NOMO-1 treated with DMSO at 0.1 percent for 48 hours (cell line): ENCODE data around the gene KLK2.

Source experiments
- DNase-seq: peaks from one replicate; lab custom pipeline; 2025; ENCODE audit not compliant: unreplicated experiment; lab: John Stamatoyannopoulos, UW

KLK2 gene

GRCh38 chr19:50844296-50844935, 28.8 kb upstream of the KLK2 start:
- no peak for DNase-seq

- no peak for DNase-seq
Measured at GRCh38 chr19:50850738-50851137, 22.5 kb upstream of the KLK2 start.

GRCh38 chr19:50851620-50852019, 21.6 kb upstream of the KLK2 start:
- no peak for DNase-seq

- no peak for DNase-seq
Measured at GRCh38 chr19:50854636-50855410, 18.4 kb upstream of the KLK2 start, which contains the start of gene KLK3. Gene KLK3, plus strand, starts transcription at chr19:50854915. Its CDS starts 41 bp downstream, at chr19:50854956.

- DNase-seq: no peak
Measured at GRCh38 chr19:50857366-50857765, 15.9 kb upstream of the KLK2 start.

- DNase-seq: no peak
Measured at GRCh38 chr19:50858886-50859285, 14.4 kb upstream of the KLK2 start.

- DNase-seq: no peak
Measured at GRCh38 chr19:50859849-50860248, 13.4 kb upstream of the KLK2 start.

GRCh38 chr19:50861010-50861409, 12.2 kb upstream of the KLK2 start:
- DNase-seq: no peak

GRCh38 chr19:50861496-50862286, 11.5 kb upstream of the KLK2 start:
- DNase-seq: no peak

- DNase-seq: no peak
Measured at GRCh38 chr19:50869479-50869878, 3.8 kb upstream of the KLK2 start.

GRCh38 chr19:50870417-50871089, 2.7 kb upstream of the KLK2 start:
- DNase-seq: no peak

GRCh38 chr19:50874211-50874610, 972 bp downstream of the KLK2 start:
- no peak for DNase-seq

- DNase-seq: no peak
Measured at GRCh38 chr19:50875795-50876422, 2.7 kb downstream of the KLK2 start.

GRCh38 chr19:50876456-50876855, 3.2 kb downstream of the KLK2 start:
- no peak for DNase-seq

- no peak for DNase-seq
Measured at GRCh38 chr19:50877338-50877737, 4.1 kb downstream of the KLK2 start.

- no peak for DNase-seq
Measured at GRCh38 chr19:50878851-50879250, 5.6 kb downstream of the KLK2 start.

- no peak for DNase-seq
Measured at GRCh38 chr19:50880241-50880640, 7.0 kb downstream of the KLK2 start.

- no peak for DNase-seq
Measured at GRCh38 chr19:50882188-50882587, 8.9 kb downstream of the KLK2 start.

GRCh38 chr19:50889638-50890037, 16.4 kb downstream of the KLK2 start:
- DNase-seq: no peak

GRCh38 chr19:50890422-50891252, 17.4 kb downstream of the KLK2 start:
- no peak for DNase-seq
